Nephron progenitor cell (in vitro differentiated cells): Measurements from ENCODE around the gene NLRC5.

ENCODE experiments used
- DNase-seq: peaks from one replicate; pipeline ENCODE4 v3.0.0; 2021
- H3K27ac Mint-ChIP-seq: 2 replicates; pipeline ENCODE4 v1.8.0; 2021; ENCODE audit warnings: mild to moderate bottlenecking, moderate library complexity, mixed read lengths
- H3K27me3 Mint-ChIP-seq: 2 replicates; pipeline ENCODE4 v1.8.0; 2021; ENCODE audit warnings: mild to moderate bottlenecking, low read depth, mixed read lengths; ENCODE audit not compliant: poor library complexity
- H3K36me3 Mint-ChIP-seq: 2 replicates; pipeline ENCODE4 v1.8.0; 2021; ENCODE audit warnings: low read depth, mixed read lengths
- H3K4me1 Mint-ChIP-seq: 2 replicates; pipeline ENCODE4 v1.8.0; 2021; ENCODE audit warnings: mixed read lengths
- H3K4me3 Mint-ChIP-seq: 2 replicates; pipeline ENCODE4 v1.8.0; 2021; ENCODE audit warnings: mild to moderate bottlenecking, moderate library complexity, mixed read lengths
- H3K9me3 Mint-ChIP-seq: 2 replicates; pipeline ENCODE4 v1.8.0; 2021; ENCODE audit warnings: mild to moderate bottlenecking, moderate library complexity, mixed read lengths
- CTCF ChIP-seq: fragments of 200-600 bp; sonication (generic); IDR thresholded peaks from 2 replicates; pipeline ENCODE4 v1.5.0; 2021; ENCODE audit warnings: antibody characterized with exemption

NLRC5 gene

GRCh38 chr16:56966093-56966475 is 23.3 kb upstream of the NLRC5 start:
- H3K4me1 Mint-ChIP-seq: peaks cover 6% of the 10 kb centered on the region

GRCh38 chr16:56967733-56968132 is 21.6 kb upstream of the NLRC5 start:
- TF ChIP-seq CTCF: no peak
- Mint-ChIP-seq H3K36me3 (no peaks in the 10 kb centered on the region), H3K27me3 (peaks cover 19% of the 10 kb centered on the region), H3K27ac (no peak overlapping the region), H3K4me1 (peaks cover 6% of the 10 kb centered on the region), H3K9me3 (no peaks in the 10 kb centered on the region), H3K4me3 (no peak overlapping the region)
- DNase-seq: no peak

More at GRCh38 chr16:56966093-56966475, 23.3 kb upstream of the NLRC5 start:
- no peak overlapping the region for H3K4me3 Mint-ChIP-seq
- H3K36me3 Mint-ChIP-seq: no peaks in the 10 kb centered on the region
- no peak overlapping the region for H3K27ac Mint-ChIP-seq
- H3K9me3 Mint-ChIP-seq: no peaks in the 10 kb centered on the region
- TF ChIP-seq CTCF: no peak
- H3K27me3 Mint-ChIP-seq: peaks cover 17% of the 10 kb centered on the region
- no peak for DNase-seq

DNA sequence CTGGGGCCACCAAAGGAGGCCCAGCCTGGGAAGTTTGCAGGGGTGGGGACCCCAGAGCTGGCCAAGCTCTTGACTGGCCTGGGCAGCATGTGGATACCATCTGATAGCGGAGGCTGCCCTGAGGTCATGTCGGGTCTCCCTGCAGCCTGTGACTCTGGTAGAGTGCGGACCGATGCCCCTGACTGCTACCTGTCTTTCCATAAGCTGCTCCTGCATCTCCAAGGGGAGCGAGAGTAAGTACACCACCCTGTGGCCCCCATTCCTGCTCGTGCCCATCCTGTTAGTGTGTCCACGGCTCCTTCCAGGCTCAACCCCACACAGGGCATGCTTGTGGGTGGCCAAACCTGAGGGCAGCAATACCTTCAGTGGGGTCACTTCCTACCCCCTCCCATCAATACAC is 19.6 kb upstream of the NLRC5 start:
- H3K27ac Mint-ChIP-seq: no peak overlapping the region
- TF ChIP-seq CTCF: no peak
- no peak for DNase-seq
- H3K4me1 Mint-ChIP-seq: peaks cover 6% of the 10 kb centered on the region
- H3K4me3 Mint-ChIP-seq: no peak overlapping the region
- H3K9me3 Mint-ChIP-seq: peaks cover 7% of the 10 kb centered on the region
- no peaks in the 10 kb centered on the region for H3K36me3 Mint-ChIP-seq
- peaks cover 28% of the 10 kb centered on the region for H3K27me3 Mint-ChIP-seq

GRCh38 chr16:56970934-56971767 is 18.2 kb upstream of the NLRC5 start:
- DNase-seq: no peak
- Mint-ChIP-seq H3K4me1 (no peaks in the 10 kb centered on the region), H3K36me3 (no peaks in the 10 kb centered on the region), H3K27ac (no peak overlapping the region), H3K9me3 (peaks cover 7% of the 10 kb centered on the region), H3K27me3 (peaks cover 34% of the 10 kb centered on the region), H3K4me3 (no peak overlapping the region)
- no peak for TF ChIP-seq CTCF

DNA sequence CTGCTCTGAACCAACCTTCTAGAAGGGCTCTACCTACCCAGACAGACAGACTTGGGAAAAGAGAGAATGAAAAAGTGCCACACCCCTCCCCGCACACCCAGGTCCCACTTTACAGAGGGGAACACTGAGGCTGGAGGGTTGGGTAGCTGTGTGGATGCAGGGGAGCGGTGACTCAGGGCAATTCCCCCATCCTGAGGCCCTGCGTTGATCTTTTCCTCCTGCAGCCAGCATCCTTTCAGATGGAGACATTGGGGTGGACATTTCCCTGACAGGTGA is 17.7 kb upstream of the NLRC5 start:
- DNase-seq: no peak
- H3K27me3 Mint-ChIP-seq: peaks cover 34% of the 10 kb centered on the region
- no peaks in the 10 kb centered on the region for H3K36me3 Mint-ChIP-seq
- no peaks in the 10 kb centered on the region for H3K4me1 Mint-ChIP-seq
- peaks cover 7% of the 10 kb centered on the region for H3K9me3 Mint-ChIP-seq
- no peak for TF ChIP-seq CTCF
- no peak overlapping the region for H3K27ac Mint-ChIP-seq
- no peak overlapping the region for H3K4me3 Mint-ChIP-seq
